CD4-positive, alpha-beta T cell treated with Interleukin-6 for 4 hours (primary cell): ENCODE results near the gene LEUTX.

Experiments
- DNase-seq: peaks from one replicate; pipeline ENCODE4 v3.0.0-alpha.2; 2020; ENCODE audit warnings: mixed read lengths

LEUTX gene

DNA sequence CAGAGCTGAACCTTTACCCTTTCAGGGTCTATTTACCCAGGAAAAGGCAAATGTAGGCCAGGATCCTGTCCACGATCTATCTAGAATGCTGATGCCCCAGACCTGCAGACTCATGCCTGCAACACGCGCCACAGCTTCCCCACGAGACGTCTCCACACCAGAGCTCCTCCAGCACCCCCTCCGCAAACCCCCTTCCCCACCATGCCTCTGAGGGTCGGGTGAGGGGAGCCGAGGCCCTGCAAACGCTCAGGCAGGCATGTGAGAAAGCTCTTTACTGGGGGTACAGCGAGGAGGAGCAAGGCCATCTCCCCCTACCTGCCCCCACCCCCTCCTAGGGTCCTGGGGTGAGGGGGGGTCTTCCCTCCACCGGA is 46.4 kb downstream of the LEUTX start:
- DNase-seq = no peak

DNA sequence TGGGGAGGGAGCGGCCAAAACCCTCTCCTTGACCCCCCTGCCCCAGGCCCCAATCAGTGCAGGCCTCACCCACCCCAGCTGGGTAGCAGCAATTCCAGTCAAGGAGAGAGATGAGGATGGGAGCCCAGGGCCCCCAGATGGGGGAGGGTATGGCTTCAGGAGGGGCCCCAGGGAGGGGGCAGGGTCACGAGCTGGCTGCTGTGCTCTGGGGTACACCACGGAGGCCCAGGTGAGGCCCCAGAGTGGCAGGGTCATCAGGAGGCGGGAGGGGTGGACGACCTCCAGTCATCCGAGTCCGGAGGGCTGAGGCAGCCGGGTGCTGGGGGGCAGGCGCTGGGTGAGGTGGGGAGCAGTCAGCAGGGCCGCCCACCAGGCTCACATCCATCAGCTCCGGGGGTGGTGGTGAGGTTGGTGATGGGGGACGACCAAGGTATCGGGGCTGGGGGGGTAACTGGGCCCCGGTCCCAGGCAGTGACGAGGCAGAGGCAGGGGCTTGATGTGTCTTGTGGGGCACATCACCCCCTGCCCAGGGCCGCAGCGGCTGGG is 47.0 kb downstream of the LEUTX start:
- no peak for DNase-seq

DNA sequence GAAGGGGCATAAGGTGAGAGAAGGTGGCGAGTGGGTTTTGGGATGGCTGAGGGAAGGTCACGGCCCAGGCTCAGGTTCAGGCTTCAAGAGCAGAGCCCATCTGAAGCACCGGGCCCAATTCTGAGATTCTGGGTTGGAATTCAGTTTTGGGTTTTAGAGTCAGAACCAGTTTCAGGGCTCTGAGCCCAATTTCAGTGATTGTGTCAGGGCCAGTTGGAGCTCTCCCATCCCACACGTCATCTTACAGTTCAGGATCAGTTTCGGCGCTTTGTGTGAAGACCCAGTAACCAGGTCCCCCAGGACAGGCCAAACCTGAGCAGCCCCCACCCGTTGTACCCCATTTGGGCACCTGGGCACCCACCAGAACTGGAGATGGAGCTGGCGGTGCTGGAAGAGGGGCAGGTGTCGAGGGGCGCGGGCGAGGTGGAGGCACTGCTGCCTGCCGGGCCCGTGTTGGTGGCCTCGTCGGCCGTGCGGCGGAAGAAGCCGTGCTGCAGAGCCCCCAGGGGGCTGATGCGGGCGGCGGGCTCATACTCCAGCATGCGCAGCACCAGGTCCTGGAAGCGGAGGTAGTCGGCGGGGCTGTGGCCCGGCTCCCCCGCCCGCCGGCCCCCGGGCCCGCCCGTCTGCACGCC is 47.8 kb downstream of the LEUTX start:
- DNase-seq = no peak

DNA sequence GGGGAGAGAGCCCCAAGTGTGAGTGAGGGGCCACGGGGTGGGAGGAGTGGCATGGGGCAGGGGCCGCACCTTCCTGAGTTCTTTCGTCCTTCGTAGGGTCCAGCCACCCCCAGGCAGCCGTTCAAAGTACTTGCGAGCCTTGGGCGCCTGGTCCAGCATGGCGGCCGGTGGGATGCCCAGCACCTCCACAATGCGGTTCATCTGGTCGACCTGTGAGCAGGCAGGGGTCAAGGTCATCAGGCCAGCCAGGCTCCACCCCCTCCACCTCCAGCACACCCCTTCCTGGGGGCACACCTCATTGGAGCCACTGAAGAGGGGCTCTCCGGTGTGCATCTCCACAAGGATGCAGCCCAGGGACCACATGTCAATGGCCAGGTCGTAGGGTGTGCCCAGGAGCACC is 48.6 kb downstream of the LEUTX start:
- no peak for DNase-seq

DNA sequence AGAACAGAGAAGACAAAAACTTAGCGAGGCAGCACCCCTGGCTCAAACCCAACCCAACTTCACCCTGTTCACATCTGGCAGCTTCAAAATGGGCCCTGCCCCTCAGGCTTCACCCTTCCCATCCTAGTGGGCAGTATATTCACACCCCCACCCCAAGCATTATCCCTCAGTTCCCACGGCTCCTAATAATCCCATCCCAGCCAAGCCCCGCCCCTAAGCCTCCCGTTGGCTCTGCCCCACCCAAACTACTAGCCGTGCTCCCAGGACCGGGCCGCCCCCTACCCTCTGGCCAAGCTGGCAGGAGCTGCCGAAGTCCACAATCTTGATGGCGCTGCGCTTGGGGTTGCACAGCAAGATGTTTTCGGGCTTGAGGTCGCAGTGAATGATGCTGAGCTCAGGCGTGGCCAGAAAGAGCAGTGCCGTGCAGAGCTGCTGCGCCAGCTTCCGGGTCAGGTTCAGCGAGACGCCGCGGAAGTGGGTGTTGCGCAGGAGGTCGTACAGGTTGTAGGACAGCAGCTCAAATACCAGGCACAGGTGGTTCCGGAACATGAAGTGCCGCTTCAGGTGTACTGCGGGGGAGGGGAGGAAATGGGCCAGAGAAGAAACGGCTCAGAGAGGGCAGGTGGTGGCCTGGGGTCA is 49.5 kb downstream of the LEUTX start:
- no peak for DNase-seq

DNA sequence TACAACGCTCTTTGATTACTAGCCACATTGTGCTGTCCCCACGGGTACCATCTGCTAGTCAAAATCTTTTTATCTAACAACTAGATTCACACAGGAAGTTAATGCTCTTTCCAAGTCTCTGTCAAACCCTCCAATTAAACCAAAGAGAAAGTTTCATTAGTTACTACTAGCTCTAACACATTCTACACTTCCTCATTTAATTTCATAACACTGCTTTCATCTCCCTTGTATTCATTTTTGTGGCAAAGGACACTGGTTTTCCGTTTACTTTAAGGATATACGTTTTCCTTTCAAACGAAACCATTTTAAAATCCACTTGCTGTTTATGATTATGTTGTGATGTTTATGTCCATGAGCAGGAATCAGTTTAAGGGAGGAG is 50.0 kb downstream of the LEUTX start:
- no peak for DNase-seq

DNA sequence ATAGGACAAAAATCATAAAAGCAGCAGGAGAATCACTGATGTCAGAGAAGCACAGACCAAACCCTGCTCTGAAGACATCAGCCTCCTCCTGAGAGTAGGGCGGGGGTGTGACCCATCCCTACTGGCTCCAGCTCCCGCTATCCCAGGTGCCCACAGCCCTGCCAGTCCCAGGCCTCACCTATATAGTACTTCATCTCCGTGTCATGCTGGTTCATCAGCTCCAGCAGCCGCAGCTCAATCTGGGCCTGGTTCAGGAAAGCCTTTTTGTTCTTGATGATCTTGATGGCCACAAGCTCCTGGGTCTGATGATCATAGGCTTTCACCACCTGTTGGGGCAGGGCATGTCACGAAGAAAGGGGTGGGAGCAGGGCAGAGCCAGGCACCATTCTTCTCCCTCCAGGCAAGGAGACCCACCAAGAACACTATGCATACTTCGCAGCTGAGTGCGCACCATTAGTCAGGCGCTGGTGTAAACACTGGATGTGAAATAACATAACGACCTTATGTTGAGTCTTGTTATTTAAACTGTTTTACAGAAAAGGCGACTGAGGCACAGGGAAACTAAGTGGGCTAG is 51.1 kb downstream of the LEUTX start:
- DNase-seq = no peak

DNA sequence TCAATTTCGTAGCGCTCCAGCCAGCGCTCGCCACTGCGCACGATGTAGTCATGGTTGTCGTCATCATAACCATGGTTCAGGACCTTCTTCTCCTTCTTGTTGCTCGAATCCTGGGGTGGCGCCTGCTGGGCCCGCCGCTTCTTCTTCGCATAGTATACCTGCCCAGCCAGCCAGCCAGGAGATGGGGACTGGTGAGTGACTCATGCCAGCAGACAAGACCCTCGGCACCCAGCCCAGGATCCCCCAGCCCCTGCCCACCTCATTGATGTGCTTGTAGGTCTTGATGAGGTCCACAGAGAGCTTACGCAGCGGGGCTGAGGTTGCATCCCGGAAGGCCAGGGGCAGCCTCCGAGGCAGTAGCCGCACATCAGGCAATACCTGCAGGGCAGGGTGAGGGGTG is 51.8 kb downstream of the LEUTX start:
- DNase-seq = no peak

DNA sequence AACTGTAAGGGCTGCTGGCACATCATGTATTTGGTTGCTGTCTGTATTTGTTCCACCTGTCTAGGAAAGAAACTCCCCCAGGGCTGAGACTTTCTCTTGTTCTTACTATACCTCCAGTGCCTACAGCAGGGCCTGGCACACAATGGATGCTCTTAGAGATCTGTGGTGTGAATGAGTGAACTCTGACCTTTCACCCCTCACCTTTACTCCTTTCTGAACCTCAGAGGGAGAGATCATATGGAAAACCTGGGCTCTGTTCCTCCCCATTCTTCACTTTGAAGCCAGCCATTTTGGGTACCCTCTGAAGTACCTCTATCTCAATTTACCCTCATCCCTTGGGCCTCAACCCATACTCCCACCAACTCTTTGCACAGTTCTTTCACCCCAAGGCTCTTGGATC is 52.2 kb downstream of the LEUTX start:
- no peak for DNase-seq

DNA sequence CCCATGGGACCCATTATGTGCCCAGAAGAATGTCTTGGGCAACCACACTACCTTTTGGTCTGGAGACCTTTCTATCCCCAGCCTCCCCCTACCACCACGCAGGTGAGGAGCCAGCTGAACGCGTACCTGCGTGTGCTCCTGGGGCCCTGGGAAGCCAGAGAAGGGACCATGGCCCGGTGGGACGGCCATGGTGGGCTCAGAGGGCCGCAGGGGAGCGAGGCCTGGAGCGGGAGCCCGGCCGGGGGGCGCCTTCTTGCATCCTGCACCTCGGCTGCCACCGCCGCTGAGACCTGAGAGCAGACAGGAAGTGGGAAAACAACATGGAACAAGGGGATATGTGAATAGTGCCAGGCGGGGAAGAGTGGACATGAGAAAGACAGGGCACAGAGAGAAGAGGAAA is 53.0 kb downstream of the LEUTX start:
- no peak for DNase-seq

DNA sequence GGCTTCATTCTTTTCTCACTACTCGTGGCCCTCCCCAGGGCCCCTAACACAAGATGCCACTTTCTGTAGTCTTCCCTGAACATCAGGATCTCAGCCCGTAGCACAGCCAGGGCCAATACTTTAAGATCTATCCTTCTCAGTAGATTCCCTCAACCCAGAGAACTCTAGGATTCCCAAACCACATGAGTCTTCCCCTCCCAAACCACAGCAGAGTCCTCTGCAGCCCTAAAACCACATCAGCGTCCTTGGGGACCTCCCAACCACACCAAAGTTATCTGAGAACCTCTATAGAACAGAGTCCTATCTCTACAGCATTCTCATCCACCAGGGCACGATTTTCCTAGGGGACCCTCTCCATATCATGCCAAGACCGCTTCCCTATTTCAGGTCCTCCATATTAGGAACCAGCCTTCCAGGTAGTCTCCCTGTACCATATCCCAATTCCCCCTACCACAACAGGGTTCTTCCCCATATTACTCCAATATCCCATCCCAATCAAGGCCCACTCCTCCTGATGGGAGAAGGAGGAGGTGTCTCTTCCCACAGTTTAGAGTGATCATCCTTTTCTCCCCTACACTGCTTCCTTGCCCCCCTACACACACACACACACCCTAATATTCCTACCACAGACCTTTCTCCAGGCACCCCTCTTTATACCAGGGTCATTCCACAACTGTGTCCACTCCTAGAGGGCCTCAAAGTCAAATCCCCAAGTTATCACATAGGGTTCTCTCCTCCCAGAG is 53.9 kb downstream of the LEUTX start:
- DNase-seq = no peak

DNA sequence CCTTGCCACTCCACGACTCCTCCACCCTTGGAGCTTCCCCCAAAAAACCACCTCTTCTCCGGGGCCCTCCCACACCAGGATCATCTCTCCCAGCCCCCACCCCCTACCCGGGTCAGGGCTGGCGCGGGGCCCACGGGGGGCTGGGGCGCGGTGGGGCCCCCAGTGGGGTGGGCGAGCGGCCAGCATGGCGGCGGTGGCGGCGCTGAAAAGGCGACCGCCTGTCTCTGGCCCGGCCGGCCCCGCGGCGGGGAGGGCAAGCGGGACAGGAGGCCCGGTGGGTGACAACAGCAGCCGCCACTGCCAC is 54.5 kb downstream of the LEUTX start:
- DNase-seq = no peak

DNA sequence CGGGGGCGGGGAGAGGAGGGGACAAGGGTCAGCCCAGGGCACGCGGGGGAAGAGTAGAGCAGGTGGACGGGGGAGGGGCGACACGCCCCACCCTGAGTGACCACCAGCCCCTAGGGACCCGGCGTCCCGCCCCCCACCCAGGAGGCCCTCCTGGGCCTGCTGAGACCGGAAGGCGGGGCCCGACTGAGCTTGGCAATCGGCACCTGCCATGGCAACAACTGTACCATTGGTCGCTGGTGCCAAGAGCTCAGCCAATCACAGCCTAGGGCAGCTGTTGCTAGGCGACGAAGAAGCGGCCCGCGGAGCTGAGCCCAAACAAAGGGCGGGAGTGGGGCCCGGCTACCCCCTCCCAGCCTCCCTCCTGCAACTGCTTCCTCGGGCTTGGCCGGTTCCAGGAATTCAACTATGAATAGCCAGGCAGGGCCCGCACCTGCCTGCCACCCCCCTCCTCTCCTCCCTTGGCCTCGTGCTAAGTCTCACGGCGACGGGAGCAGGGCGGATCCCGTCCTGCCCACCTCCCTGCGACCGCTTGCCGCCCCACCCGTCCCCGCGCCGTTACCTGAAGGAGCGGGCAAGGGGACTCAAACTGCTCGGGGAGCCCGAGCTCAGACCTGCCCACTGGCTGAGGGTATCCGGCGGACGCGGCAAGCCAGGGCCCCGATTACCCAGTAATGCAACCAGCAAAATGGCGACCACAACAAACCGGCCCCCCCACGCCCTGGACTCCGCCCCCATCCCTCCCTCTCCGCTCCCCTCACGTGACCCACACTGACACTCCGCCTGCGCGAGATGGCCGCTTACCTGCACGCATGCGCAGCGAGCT is 55.0 kb downstream of the LEUTX start, which contains the start of gene DYRK1B:
Gene DYRK1B (minus strand): TSS at position 699 of the 823 bp plus-strand sequence. CDS start 2,295 bp downstream, outside the sequence.
- DNase-seq = peak; percentile 99

DNA sequence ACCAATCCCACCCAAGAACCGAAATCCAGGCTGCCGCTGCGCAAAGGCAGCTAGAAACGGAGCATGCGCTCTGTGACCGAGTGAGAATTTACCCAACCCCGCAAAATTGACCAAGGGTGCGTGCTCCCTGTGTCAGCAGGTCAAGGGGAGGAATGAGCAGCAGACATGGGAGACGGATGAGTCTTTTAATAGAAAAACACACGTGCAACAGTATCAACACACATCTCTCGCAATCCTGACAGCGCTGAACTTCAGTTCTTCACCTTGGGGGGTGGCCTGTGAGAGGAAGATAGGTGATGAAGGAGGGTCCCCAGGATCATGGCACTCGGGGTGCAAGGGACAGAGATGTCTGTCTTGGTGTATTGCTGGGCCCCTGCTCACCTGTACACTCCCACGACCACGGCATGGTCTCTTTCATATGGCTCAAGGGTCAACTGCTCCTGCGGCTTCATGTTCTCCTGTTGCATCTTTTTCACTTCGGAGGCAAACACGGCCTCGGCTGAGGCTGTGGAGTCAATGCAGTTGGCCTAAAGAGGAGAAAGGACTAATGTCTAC is 55.7 kb downstream of the LEUTX start:
- no peak for DNase-seq
